NCI-H510A treated with DMSO at 0.1 percent for 48 hours (cell line): ENCODE results near the gene CDKN3.
"Not testable (repeated sequence)": the region's sequence is repeated elsewhere in the genome, so short reads cannot be mapped to it uniquely, and the experiment has no call there.

ENCODE experiments used
- DNase-seq: peaks from one replicate; lab custom pipeline; 2025; lab: John Stamatoyannopoulos, UW

CDKN3 gene

DNA sequence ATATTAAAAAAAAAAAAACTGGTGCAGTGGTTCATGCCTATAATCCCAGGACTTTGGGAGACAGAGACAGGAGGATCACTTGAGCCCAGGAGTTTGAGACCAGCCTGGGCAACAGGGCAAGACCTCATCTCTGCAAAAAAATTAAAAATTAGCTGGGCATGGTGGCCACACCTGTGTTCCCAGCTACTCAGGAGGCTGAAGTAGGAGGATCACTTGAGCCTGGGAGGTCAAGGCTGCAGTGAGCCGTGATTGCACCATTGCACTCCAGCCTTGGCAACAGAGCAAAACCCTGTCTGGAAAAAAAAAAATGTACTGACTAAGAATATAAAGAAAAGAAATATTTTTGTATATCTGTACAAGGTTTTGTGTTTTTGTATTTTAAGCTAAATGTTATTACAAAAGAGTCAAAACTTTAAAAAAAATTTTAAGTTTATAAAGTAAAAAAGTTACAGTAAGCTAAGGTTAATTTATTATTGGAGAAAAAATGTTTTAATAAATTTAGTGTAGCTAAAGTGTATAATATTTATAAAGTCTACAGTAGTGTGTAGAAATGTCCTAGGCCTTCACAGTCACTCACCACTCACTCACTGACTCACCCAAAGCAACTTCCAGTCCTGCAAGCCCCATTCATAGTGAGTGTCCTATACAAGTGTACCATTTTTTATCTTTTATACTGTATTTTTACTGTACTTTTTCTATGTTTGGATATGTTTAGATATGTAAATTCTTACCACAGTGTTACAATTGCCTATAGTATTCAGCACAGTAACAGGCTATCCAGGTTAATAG lies 60.2 kb downstream of the CDKN3 start:
- not testable (repeated sequence) for DNase-seq

DNA sequence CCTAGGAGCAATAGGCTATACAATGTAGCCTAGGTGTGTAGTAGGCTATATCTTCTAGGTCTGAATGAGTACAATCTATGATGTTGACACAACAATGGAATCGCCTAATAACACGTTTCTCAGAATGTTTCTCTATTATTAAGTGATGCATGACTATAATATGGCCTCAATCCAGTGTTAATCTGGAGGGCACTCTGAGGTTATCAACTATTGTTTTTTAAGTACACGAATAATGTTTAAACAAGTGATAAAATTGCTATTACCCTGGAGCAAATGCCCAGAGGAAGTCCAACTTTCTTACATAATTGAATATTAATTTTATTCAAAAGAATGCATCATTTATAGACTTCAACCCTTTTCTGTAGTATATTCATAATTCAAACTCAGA lies 60.8 kb downstream of the CDKN3 start:
- DNase-seq, result no peak

DNA sequence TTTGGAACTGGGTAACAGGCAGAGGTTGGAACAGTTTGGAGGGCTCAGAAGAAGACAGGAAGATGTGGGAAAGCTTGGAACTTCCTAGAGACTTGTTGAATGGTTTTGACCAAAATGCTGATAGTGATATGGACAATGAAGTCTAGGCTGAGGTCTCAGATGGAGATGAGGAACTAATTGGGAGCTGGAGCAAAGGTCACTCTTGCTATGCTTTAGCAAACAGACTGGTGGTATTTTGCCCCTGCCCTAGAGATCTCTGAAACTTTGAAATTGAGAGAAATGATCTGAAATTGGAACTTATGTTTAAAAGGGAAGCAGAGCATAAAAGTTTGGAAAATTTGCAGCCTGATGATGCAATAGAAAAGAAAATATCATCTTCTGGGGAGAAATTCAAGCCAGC lies 61.7 kb downstream of the CDKN3 start:
- not testable (repeated sequence) for DNase-seq

DNA sequence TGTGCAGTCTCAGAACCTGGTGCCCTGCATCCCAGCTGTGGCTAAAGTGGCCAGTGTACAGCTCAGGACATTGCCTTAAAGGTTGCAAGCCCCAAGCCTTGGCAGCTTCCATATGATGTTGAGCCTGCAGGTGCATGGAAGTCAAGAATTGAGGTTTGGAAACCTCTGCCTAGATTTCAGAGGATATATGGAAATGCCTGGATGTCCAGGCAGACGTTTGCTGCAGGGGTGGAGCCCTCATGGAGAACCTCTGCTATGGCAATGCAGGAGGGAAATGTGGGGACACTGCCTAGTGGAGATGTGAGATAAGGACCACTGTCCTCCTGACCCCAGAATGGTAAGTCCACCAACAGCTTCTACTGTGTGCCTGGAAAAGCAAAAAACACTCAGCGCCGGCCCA lies 62.3 kb downstream of the CDKN3 start:
- no peak for DNase-seq

DNA sequence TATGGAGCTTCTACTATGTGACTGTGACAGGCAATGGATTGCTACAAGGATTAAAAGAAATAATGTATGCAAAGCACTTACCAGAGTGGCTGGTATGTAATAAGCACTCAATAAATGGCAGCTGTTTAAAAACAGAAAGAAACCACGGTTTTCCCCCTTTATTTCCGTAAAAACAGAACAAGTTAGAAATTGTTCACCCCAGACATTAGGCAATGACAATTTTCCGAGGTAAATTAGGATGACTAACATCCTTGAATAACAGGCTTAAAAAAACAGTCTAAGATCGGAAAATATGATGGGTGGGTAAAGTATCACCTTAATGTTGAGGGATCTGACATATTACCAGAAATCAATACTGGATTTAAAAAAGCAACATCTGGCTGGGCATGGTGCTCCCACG lies 65.2 kb downstream of the CDKN3 start:
- no peak for DNase-seq

DNA sequence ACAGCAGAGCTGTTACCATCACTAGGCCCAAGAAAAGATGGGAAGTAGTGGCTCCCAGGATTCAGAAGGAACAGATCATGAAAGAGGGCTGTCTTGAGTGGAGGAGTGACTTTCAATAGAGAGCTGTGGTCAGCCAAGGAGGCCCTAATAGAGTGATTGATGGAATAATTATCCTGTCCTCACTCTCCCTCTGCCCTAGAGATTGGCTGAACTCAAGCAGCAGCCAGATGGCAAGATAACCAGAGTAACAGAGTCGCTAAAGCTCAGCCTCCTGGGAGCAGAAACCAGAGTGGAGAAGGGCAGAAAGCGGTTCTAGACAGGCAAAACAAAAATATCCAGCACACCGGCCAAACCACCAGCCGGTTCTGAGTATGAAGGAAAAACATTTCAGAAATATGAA lies 68.8 kb downstream of the CDKN3 start:
- DNase-seq, result no peak

DNA sequence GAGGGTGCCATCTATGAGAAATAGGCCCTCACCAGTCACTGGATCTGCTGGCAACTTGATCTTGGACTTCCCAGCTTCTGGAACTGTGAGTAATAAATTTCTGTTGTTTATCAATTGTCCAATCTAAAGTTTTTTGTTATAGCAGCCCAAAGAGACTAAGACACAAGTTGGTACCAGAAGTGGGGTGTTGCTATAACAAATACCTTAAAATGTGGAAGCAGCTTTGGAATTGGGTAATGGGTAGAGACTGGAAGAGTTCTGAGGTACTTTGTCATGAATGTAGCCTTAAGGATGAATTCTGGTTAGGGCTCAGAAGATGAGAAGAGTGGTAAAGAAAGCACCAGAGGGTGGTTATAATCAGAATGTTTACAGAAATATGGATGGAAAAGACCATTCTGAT lies 70.5 kb downstream of the CDKN3 start:
- no peak for DNase-seq
